ENCODE measurements around the gene C12orf76.

Gene C12orf76

GRCh38 chr12:109996483-109996853, 51.9 kb downstream of the C12orf76 start:
- no peak for DNase-seq

- DNase-seq = peak; percentile 49 to 94 (median 88)
Measured at GRCh38 chr12:109995686-109996482, 52.4 kb downstream of the C12orf76 start, which contains the start of gene GIT2. GIT2 (minus strand) TSS chr12:109996368; CDS start chr12:109996224, 144 bp downstream.

- peak in 1 of 58 donors; percentile 6 for DNase-seq
Measured at GRCh38 chr12:109995361-109995685, 53.0 kb downstream of the C12orf76 start.

GRCh38 chr12:109994401-109995175, 53.7 kb downstream of the C12orf76 start:
- DNase-seq = no peak

GRCh38 chr12:109993091-109993490, 55.2 kb downstream of the C12orf76 start:
- DNase-seq = no peak

GRCh38 chr12:109991586-109991985, 56.7 kb downstream of the C12orf76 start:
- DNase-seq = no peak

All from anterior cingulate cortex (tissue), 58 donors.